ENCODE data around the gene MLC1.

MLC1 gene

GRCh38 chr22:50085211-50085972 lies at the start of gene MLC1:
Gene MLC1, minus strand, starts transcription at chr22:50085426. Its CDS starts 524 bp downstream, at chr22:50084902.
- Histone ChIP-seq H3K36me3 (replicated peaks) (no peaks in the 10 kb centered on the region), H3K4me3 (ENCODE audit: low read depth, low read length) (no peak within 1 kb of the TSS), H3K27me3 (replicated peaks) (peaks cover 4% of the 10 kb centered on the region), H3K27ac (no peak within 1 kb of the TSS)
- in situ Hi-C loops (cut with HindIII; ENCODE audit: low pct_ligation_motif_present, low sequenced_read_pairs) = no loop called here
- TF ChIP-seq CTCF (IDR thresholded peaks at IDR 0.05; ENCODE audit: low read depth, low read length, missing control alignments) = no peak
- no peak for DNase-seq

DNA sequence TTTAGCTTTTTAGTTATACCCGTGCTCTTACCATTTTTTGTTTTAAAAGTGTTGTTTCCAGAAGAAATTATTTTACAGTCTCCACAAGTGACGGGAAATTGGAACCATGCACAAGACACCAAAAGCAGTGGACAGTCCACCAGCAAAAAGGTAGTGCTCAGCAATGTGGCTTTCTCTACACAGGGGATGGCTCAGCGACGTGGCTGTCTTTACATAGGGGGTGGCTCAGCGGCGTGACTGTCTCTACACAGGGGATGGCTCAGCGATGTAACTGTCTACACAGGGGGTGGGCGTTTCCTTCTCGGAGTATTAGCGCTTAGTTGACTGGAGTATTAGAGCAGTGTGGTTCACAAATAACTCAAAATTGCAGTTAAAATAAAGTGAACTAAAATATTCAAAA lies 49.3 kb upstream of the MLC1 start:
- H3K4me3 ChIP-seq (ENCODE audit: low read depth, low read length) = no peak overlapping the region
- no peak overlapping the region for H3K27ac ChIP-seq
- TF ChIP-seq CTCF (IDR thresholded peaks at IDR 0.05; ENCODE audit: low read depth, low read length, missing control alignments) = no peak
- H3K27me3 ChIP-seq (replicated peaks) = no peaks in the 10 kb centered on the region
- H3K36me3 ChIP-seq (replicated peaks) = no peaks in the 10 kb centered on the region
- in situ Hi-C loops (cut with HindIII; ENCODE audit: low pct_ligation_motif_present, low sequenced_read_pairs) = no loop called here
- no peak for DNase-seq

DNA sequence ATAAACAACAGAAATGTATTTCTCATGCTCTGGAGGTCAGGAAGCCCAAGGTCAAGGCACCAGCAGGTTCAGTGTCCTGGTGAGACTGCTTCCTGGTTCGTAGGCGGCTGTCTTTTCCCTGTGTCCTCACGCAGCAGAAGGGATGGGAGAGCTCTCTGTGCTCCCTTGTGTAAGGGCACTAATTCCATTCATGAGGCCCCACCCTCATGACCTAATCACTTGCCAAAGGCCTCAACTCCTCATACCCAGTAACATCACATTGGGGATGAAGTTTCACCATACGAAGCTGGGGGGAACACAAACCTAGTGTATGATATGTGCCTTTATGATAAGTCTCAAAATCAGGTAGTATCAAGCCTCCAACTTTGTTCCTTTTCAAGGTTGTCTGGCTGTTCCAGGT lies 46.7 kb upstream of the MLC1 start:
- no peak for DNase-seq
- H3K4me3 ChIP-seq (ENCODE audit: low read depth, low read length) = no peak overlapping the region
- no peak overlapping the region for H3K27ac ChIP-seq
- no peak for TF ChIP-seq CTCF (IDR thresholded peaks at IDR 0.05; ENCODE audit: low read depth, low read length, missing control alignments)
- H3K36me3 ChIP-seq (replicated peaks) = no peaks in the 10 kb centered on the region
- in situ Hi-C loops (cut with HindIII; ENCODE audit: low pct_ligation_motif_present, low sequenced_read_pairs) = no loop called here
- no peaks in the 10 kb centered on the region for H3K27me3 ChIP-seq (replicated peaks)

DNA sequence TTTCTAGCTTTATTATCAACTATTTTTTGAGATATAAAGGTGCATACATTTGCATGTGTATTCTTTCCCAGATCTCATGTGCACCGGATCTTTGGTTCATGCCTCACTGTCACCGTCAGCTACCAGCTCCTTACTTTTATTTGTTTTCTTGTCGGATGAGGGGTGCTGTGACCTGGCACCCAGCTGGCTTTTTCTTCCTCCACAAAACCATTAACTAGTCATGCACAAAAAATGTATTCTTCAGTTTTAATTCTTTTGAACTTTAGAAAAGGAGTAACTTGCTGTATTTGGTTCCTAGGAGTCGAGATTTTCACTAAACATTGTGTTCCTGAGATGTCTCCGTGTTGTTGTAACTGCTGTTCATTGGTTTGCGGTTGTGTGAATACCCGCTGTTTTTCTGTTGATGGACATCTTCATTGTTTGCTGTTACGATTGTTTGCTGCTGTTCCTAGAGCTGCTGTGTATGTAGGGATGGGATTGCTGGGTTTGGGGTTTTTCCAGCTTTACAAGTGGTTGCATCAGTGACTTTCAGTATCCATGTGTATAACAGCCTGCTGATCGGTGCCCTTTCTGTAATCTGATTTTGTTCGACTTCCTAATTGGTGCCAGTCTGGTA lies 44.0 kb upstream of the MLC1 start:
- Histone ChIP-seq H3K4me3 (ENCODE audit: low read depth, low read length) (no peak overlapping the region), H3K27me3 (replicated peaks) (no peaks in the 10 kb centered on the region), H3K36me3 (replicated peaks) (no peaks in the 10 kb centered on the region), H3K27ac (no peak overlapping the region)
- TF ChIP-seq CTCF (IDR thresholded peaks at IDR 0.05; ENCODE audit: low read depth, low read length, missing control alignments) = no peak
- in situ Hi-C loops (cut with HindIII; ENCODE audit: low pct_ligation_motif_present, low sequenced_read_pairs) = no loop called here
- DNase-seq = no peak

DNA sequence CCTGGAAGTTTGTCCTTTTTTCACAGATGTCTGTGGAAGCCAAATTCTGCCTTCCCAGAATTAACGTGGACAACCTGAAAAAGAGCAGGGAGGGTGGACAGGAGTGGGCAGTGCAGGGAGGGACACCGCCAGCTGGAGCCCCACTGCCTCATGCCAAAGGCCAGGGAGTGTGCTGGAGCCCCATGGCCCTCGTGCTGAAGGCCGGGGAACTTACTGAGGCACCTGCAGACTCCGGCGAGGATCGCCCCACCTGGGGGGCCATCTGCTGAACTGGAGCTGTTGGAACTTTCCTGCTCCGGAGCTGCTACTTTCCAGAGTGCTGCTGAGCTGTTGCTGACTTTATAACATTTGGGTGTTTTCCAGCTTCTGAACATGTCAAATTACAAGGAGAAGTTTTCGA lies 39.8 kb upstream of the MLC1 start:
- no peak for TF ChIP-seq CTCF (IDR thresholded peaks at IDR 0.05; ENCODE audit: low read depth, low read length, missing control alignments)
- in situ Hi-C loops (cut with HindIII; ENCODE audit: low pct_ligation_motif_present, low sequenced_read_pairs) = no loop called here
- Histone ChIP-seq H3K36me3 (replicated peaks) (no peaks in the 10 kb centered on the region), H3K27ac (no peak overlapping the region), H3K4me3 (ENCODE audit: low read depth, low read length) (no peak overlapping the region), H3K27me3 (replicated peaks) (no peaks in the 10 kb centered on the region)
- DNase-seq = no peak
